SK-N-SH (cell line): Measurements from ENCODE around the gene NDUFB6. TPM values are rescaled to one million over a fixed set of nuclear protein-coding genes. Genes with fewer than 3 reads are reported as not detected.

Experiments used
- CTCF ChIA-PET: fragments of 300-600, 350-600 bp; formaldehyde crosslinking; extraction: SDS; loops from one replicate; lab custom pipeline; 2021; lab: Yijun Ruan, JAX
- POLR2A ChIA-PET: fragments of 350-600 bp; sonication (Branson Sonifier 250); formaldehyde crosslinking; extraction: SDS; loops from one replicate; lab custom pipeline; 2020; ENCODE audit warnings: antibody characterized with exemption, inconsistent platforms; lab: Yijun Ruan, JAX
- DNase-seq: peaks from one replicate; pipeline ENCODE4 v3.0.0; 2012
- H2AFZ ChIP-seq: fragments of 200-600 bp; sonication (generic); 2 replicates; pipeline ENCODE4 v1.8.1; 2016; ENCODE audit warnings: antibody characterized with exemption, mild to moderate bottlenecking, low read depth
- H3F3A ChIP-seq: fragments of 200-600 bp; sonication (generic); replicated peaks from 2 replicates; pipeline ENCODE3; 2016; ENCODE audit warnings: antibody characterized with exemption, mild to moderate bottlenecking; ENCODE audit not compliant: insufficient read depth
- H3K27ac ChIP-seq, 2 experiments: fragments of 200-500 bp in 1 of 2; fragments of 200-600 bp in 1 of 2; sonication (Bioruptor generic) in 1 of 2; sonication (generic), shearing (Covaris generic) in 1 of 2; 2 replicates each; pipeline versions ENCODE4 v1.5.1 to v1.6.1; 2014 to 2016; ENCODE audit warnings: low read depth in 2 of 2, inconsistent platforms in 1 of 2, low read length in 1 of 2, mild to moderate bottlenecking in 1 of 2, mixed read lengths in 1 of 2
- H3K27me3 ChIP-seq: fragments of 200-600 bp; sonication (generic), shearing (Covaris generic); 2 replicates; pipeline ENCODE4 v1.6.1; 2016; ENCODE audit warnings: mixed run types; ENCODE audit not compliant: insufficient read depth
- H3K36me3 ChIP-seq, 2 experiments: fragments of 200-500 bp in 1 of 2; fragments of 200-600 bp in 1 of 2; sonication (Bioruptor generic) in 1 of 2; sonication (generic) in 1 of 2; replicated peaks in 1 of 2; 2 replicates each; pipeline versions ENCODE3 to v1.5.1; 2014 to 2016; ENCODE audit warnings: low read length in 1 of 2, mild to moderate bottlenecking in 1 of 2; ENCODE audit not compliant: insufficient read depth in 2 of 2, control insufficient read depth in 1 of 2
- H3K4me1 ChIP-seq, 2 experiments: fragments of 200-500 bp in 1 of 2; fragments of 200-600 bp in 1 of 2; sonication (Bioruptor generic) in 1 of 2; sonication (generic), shearing (Covaris generic) in 1 of 2; 2 replicates each; pipeline versions ENCODE4 v1.5.1 to v1.6.1; 2014 to 2016; ENCODE audit warnings: low read depth in 1 of 2, low read length in 1 of 2, mixed run types in 1 of 2; ENCODE audit not compliant: insufficient read depth in 2 of 2, control insufficient read depth in 1 of 2
- H3K4me2 ChIP-seq: fragments of 200-600 bp; sonication (generic), shearing (Covaris generic); 2 replicates; pipeline ENCODE4 v1.6.1; 2017; ENCODE audit warnings: mixed run types
- H3K4me3 ChIP-seq, 2 experiments: fragments of 200-500 bp in 1 of 2; fragments of 200-600 bp in 1 of 2; sonication (Bioruptor generic) in 1 of 2; sonication (generic), shearing (Covaris generic) in 1 of 2; 2 replicates each; pipeline versions ENCODE4 v1.5.1 to v1.8.1; 2014 to 2016; ENCODE audit warnings: low read depth in 2 of 2, inconsistent platforms in 1 of 2, low read length in 1 of 2, mild to moderate bottlenecking in 1 of 2, mixed read lengths in 1 of 2, moderate library complexity in 1 of 2
- H3K79me2 ChIP-seq: fragments of 200-600 bp; sonication (generic); 2 replicates; pipeline ENCODE4 v1.8.1; 2017; ENCODE audit warnings: mild to moderate bottlenecking; ENCODE audit not compliant: insufficient read depth
- H3K9ac ChIP-seq: fragments of 200-600 bp; sonication (generic); 2 replicates; pipeline ENCODE4 v1.6.1; 2017; ENCODE audit warnings: mixed run types
- H3K9me2 ChIP-seq: fragments of 200-600 bp; sonication (generic); 2 replicates; pipeline ENCODE4 v1.6.1; 2017; ENCODE audit warnings: mixed run types
- H3K9me3 ChIP-seq: fragments of 200-600 bp; sonication (generic); 2 replicates; pipeline ENCODE4 v1.6.1; 2017; ENCODE audit warnings: mixed run types, mild to moderate bottlenecking, moderate library complexity
- H4K20me1 ChIP-seq: fragments of 200-600 bp; sonication (generic); 2 replicates; pipeline ENCODE4 v1.6.1; 2017; ENCODE audit warnings: mild to moderate bottlenecking, mixed run types; ENCODE audit not compliant: insufficient read depth
- FOSL2 ChIP-seq: IDR thresholded peaks from 2 replicates; pipeline ENCODE4 v1.4.0; 2012; ENCODE audit warnings: low read depth, mild to moderate bottlenecking, moderate library complexity, borderline replicate concordance
- GATA2 ChIP-seq: sonication (generic); formaldehyde crosslinking; IDR thresholded peaks from 2 replicates; pipeline ENCODE4 v1.5.0; 2020; ENCODE audit warnings: mild to moderate bottlenecking, missing genetic modification reagents
- NFIC ChIP-seq: IDR thresholded peaks from 2 replicates; pipeline ENCODE4 v1.4.0; 2012; ENCODE audit warnings: borderline replicate concordance
- RCOR1 ChIP-seq: fragments of 150-350 bp; IDR thresholded peaks from 2 replicates; pipeline ENCODE4 v1.6.1; 2017; ENCODE audit warnings: antibody characterized with exemption, low read length
- SMC3 ChIP-seq: IDR thresholded peaks from 2 replicates; pipeline ENCODE4 v1.6.1; 2012; ENCODE audit warnings: low read depth, low read length, improper control_type of control experiment
- WGBS: methylation state at CpG from one replicate; pipeline ENCODE4 v1.1.6; 2017; ENCODE audit warnings: low lambda C conversion rate; 5-methylcytosine and 5-hydroxymethylcytosine counted together
- polyA plus RNA-seq, 3 experiments: library from polyadenylated mRNA; depleted of rRNA; stranded (reverse); fragments of >200 nt; gene quantifications; 2 replicates each; pipeline ENCODE4 v1.2.3, GENCODE V29; 2012
- TF ChIP-seq, protein P1 (sequence below): fragments of 200-600 bp; sonication (generic); IDR thresholded peaks from 2 replicates; pipeline ENCODE4 v1.6.1; 2017; ENCODE audit warnings: antibody characterized with exemption, mild to moderate bottlenecking, moderate library complexity
- TF ChIP-seq, protein P2 (sequence below): IDR thresholded peaks from 2 replicates; pipeline ENCODE4 v1.4.0; 2012; ENCODE audit warnings: low read depth

NDUFB6 gene
- polyA plus RNA-seq, 1 of the 3 experiments (the other 2 are of a cell fraction): 96.2 TPM

GRCh38 chr9:32596096-32596865 is 23.3 kb upstream of the NDUFB6 start (continued):
- TF ChIP-seq SMC3 (no peak), RCOR1 (no peak), GATA2 (CRISPR knock-in tag) (no peak)

DNA sequence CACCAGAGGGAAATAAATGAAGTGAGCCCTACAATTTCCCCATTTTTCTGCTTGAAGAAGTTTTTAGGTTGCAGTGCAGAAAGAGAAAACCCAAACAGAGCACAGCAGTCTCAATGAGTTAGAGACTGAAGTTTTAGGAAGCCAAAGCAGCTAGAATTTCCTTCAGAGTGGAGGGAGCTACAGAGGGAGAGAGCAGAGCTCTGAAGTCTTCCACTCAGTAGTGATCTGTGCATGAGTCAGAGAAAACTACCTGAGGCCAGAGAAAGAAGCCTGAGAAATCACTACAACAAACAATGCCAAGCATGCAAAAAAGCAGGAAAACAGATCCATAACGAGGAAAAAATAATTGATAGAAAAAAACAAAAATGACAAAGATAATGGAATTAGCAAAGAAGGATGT is 17.9 kb upstream of the NDUFB6 start:
- H3K27me3 ChIP-seq: no peaks in the 10 kb centered on the region
- TF ChIP-seq NFIC: no peak
- TF ChIP-seq, all 33 proteins: peak for 0
- Histone ChIP-seq H3K36me3 (no peaks in the 10 kb centered on the region), H3K79me2 (no peaks in the 10 kb centered on the region), H4K20me1 (no peaks in the 10 kb centered on the region), H3K9me3 (no peaks in the 10 kb centered on the region), H2AFZ (no peak overlapping the region), H3K4me2 (no peak overlapping the region), H3K9ac (no peak overlapping the region), H3K4me1 (peaks cover 0 to 3% of the 10 kb centered on the region in 2 experiments; a peak in 1 of 4 replicates), H3K27ac (no peak overlapping the region), H3K4me3 (no peak overlapping the region), H3F3A (no peaks in the 10 kb centered on the region), H3K9me2 (no peaks in the 10 kb centered on the region)
- WGBS: 24% methylated on average over 1 of the region's 1 CpG
- ChIA-PET POLR2A (no interaction called here), CTCF (interaction anchor here (3.7 to 20.6 kb wide), 4 partner anchors 11 to 378 kb away, joined by 25 to 620 read pairs (median 116); no protein-coding TSS in a partner anchor)
- no peak for DNase-seq

- TF ChIP-seq, protein P1, sequence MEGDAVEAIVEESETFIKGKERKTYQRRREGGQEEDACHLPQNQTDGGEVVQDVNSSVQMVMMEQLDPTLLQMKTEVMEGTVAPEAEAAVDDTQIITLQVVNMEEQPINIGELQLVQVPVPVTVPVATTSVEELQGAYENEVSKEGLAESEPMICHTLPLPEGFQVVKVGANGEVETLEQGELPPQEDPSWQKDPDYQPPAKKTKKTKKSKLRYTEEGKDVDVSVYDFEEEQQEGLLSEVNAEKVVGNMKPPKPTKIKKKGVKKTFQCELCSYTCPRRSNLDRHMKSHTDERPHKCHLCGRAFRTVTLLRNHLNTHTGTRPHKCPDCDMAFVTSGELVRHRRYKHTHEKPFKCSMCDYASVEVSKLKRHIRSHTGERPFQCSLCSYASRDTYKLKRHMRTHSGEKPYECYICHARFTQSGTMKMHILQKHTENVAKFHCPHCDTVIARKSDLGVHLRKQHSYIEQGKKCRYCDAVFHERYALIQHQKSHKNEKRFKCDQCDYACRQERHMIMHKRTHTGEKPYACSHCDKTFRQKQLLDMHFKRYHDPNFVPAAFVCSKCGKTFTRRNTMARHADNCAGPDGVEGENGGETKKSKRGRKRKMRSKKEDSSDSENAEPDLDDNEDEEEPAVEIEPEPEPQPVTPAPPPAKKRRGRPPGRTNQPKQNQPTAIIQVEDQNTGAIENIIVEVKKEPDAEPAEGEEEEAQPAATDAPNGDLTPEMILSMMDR: no peak
- TF ChIP-seq, protein P2, sequence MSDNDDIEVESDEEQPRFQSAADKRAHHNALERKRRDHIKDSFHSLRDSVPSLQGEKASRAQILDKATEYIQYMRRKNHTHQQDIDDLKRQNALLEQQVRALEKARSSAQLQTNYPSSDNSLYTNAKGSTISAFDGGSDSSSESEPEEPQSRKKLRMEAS: no peak
- no peak for TF ChIP-seq FOSL2
- TF ChIP-seq, all 33 proteins: peak for 0
- Histone ChIP-seq H3K4me1 (peaks cover 0 to 3% of the 10 kb centered on the region in 2 experiments; a peak in 1 of 4 replicates), H4K20me1 (no peaks in the 10 kb centered on the region), H3K9ac (no peak overlapping the region), H3K9me2 (no peaks in the 10 kb centered on the region), H3K27ac (no peak overlapping the region), H2AFZ (no peak overlapping the region), H3K9me3 (no peaks in the 10 kb centered on the region), H3K27me3 (no peaks in the 10 kb centered on the region), H3K4me2 (no peak overlapping the region), H3K36me3 (no peaks in the 10 kb centered on the region), H3F3A (no peaks in the 10 kb centered on the region), H3K4me3 (no peak overlapping the region), H3K79me2 (no peaks in the 10 kb centered on the region)
- ChIA-PET POLR2A (no interaction called here), CTCF (interaction anchor here (1.5 to 20.6 kb wide), 6 partner anchors 10 to 379 kb away, joined by 3 to 620 read pairs (median 44); no protein-coding TSS in a partner anchor)
- 11% methylated on average over 2 of the region's 2 CpGs for WGBS
- no peak for DNase-seq
These were observed 17.5 kb upstream of the NDUFB6 start for GRCh38 chr9:32590476-32590875.
